OCI-LY7 (cell line): ENCODE data around the gene SMARCAL1.

Source experiments
- CTCF ChIP-seq: fragments of 200-600 bp; sonication (generic); conservative IDR thresholded peaks from 2 replicates; pipeline ENCODE4 v1.5.1; 2014; ENCODE audit warnings: mild to moderate bottlenecking, antibody characterized with exemption, low read length, moderate library complexity, mixed read lengths
- EZH2phosphoT487 ChIP-seq: fragments of 200-600 bp; sonication (generic); IDR thresholded peaks from 2 replicates; pipeline ENCODE4 v1.6.1; 2018; ENCODE audit warnings: low read depth, borderline replicate concordance, mild to moderate bottlenecking, mixed run types, antibody characterized with exemption, low read length, moderate library complexity, mixed read lengths

GRCh38 chr2:216477283-216478035 lies 65.2 kb downstream of the SMARCAL1 start:
- TF ChIP-seq CTCF (no peak), EZH2phosphoT487 (no peak)
